GM12874 (cell line): ENCODE measurements around the gene ZNF839.

Source experiments
- CTCF ChIP-seq: IDR thresholded peaks from 2 replicates; pipeline ENCODE4 v1.5.1; 2011; ENCODE audit warnings: low read depth, mild to moderate bottlenecking, control low read depth, low read length, moderate library complexity; ENCODE audit not compliant: insufficient read depth

The ZNF839 gene

GRCh38 chr14:102338724-102339123, 19.2 kb downstream of the ZNF839 start:
- TF ChIP-seq CTCF, result no peak

GRCh38 chr14:102341566-102341965, 22.0 kb downstream of the ZNF839 start:
- no peak for TF ChIP-seq CTCF

GRCh38 chr14:102342238-102342637, 22.7 kb downstream of the ZNF839 start:
- TF ChIP-seq CTCF, result no peak

- no peak for TF ChIP-seq CTCF
Observed at GRCh38 chr14:102344084-102344483, 24.5 kb downstream of the ZNF839 start.

- TF ChIP-seq CTCF, result no peak
Observed at GRCh38 chr14:102344485-102344884, 24.9 kb downstream of the ZNF839 start.

GRCh38 chr14:102345232-102345631, 25.7 kb downstream of the ZNF839 start:
- no peak for TF ChIP-seq CTCF

GRCh38 chr14:102346645-102347044, 27.1 kb downstream of the ZNF839 start:
- no peak for TF ChIP-seq CTCF

GRCh38 chr14:102348376-102348775, 28.8 kb downstream of the ZNF839 start:
- TF ChIP-seq CTCF, result no peak
